SK-N-SH (cell line): Measurements from ENCODE around the gene STRN3. TPM values are rescaled to one million over a fixed set of nuclear protein-coding genes. Genes with fewer than 3 reads are reported as not detected.

Experiments
- CTCF ChIA-PET: fragments of 300-600, 350-600 bp; formaldehyde crosslinking; extraction: SDS; loops from one replicate; lab custom pipeline; 2021; lab: Yijun Ruan, JAX
- POLR2A ChIA-PET: fragments of 350-600 bp; sonication (Branson Sonifier 250); formaldehyde crosslinking; extraction: SDS; loops from one replicate; lab custom pipeline; 2020; ENCODE audit warnings: antibody characterized with exemption, inconsistent platforms; lab: Yijun Ruan, JAX
- DNase-seq: peaks from one replicate; pipeline ENCODE4 v3.0.0; 2012
- H2AFZ ChIP-seq: fragments of 200-600 bp; sonication (generic); 2 replicates; pipeline ENCODE4 v1.8.1; 2016; ENCODE audit warnings: antibody characterized with exemption, mild to moderate bottlenecking, low read depth
- H3F3A ChIP-seq: fragments of 200-600 bp; sonication (generic); replicated peaks from 2 replicates; pipeline ENCODE3; 2016; ENCODE audit warnings: antibody characterized with exemption, mild to moderate bottlenecking; ENCODE audit not compliant: insufficient read depth
- H3K27ac ChIP-seq, 2 experiments: fragments of 200-500 bp in 1 of 2; fragments of 200-600 bp in 1 of 2; sonication (Bioruptor generic) in 1 of 2; sonication (generic), shearing (Covaris generic) in 1 of 2; 2 replicates each; pipeline versions ENCODE4 v1.5.1 to v1.6.1; 2014 to 2016; ENCODE audit warnings: low read depth in 2 of 2, inconsistent platforms in 1 of 2, low read length in 1 of 2, mild to moderate bottlenecking in 1 of 2, mixed read lengths in 1 of 2
- H3K27me3 ChIP-seq: fragments of 200-600 bp; sonication (generic), shearing (Covaris generic); 2 replicates; pipeline ENCODE4 v1.6.1; 2016; ENCODE audit warnings: mixed run types; ENCODE audit not compliant: insufficient read depth
- H3K36me3 ChIP-seq, 2 experiments: fragments of 200-500 bp in 1 of 2; fragments of 200-600 bp in 1 of 2; sonication (Bioruptor generic) in 1 of 2; sonication (generic) in 1 of 2; replicated peaks in 1 of 2; 2 replicates each; pipeline versions ENCODE3 to v1.5.1; 2014 to 2016; ENCODE audit warnings: low read length in 1 of 2, mild to moderate bottlenecking in 1 of 2; ENCODE audit not compliant: insufficient read depth in 2 of 2, control insufficient read depth in 1 of 2
- H3K4me1 ChIP-seq, 2 experiments: fragments of 200-500 bp in 1 of 2; fragments of 200-600 bp in 1 of 2; sonication (Bioruptor generic) in 1 of 2; sonication (generic), shearing (Covaris generic) in 1 of 2; 2 replicates each; pipeline versions ENCODE4 v1.5.1 to v1.6.1; 2014 to 2016; ENCODE audit warnings: low read depth in 1 of 2, low read length in 1 of 2, mixed run types in 1 of 2; ENCODE audit not compliant: insufficient read depth in 2 of 2, control insufficient read depth in 1 of 2
- H3K4me2 ChIP-seq: fragments of 200-600 bp; sonication (generic), shearing (Covaris generic); 2 replicates; pipeline ENCODE4 v1.6.1; 2017; ENCODE audit warnings: mixed run types
- H3K4me3 ChIP-seq, 2 experiments: fragments of 200-500 bp in 1 of 2; fragments of 200-600 bp in 1 of 2; sonication (Bioruptor generic) in 1 of 2; sonication (generic), shearing (Covaris generic) in 1 of 2; 2 replicates each; pipeline versions ENCODE4 v1.5.1 to v1.8.1; 2014 to 2016; ENCODE audit warnings: low read depth in 2 of 2, inconsistent platforms in 1 of 2, low read length in 1 of 2, mild to moderate bottlenecking in 1 of 2, mixed read lengths in 1 of 2, moderate library complexity in 1 of 2
- H3K79me2 ChIP-seq: fragments of 200-600 bp; sonication (generic); 2 replicates; pipeline ENCODE4 v1.8.1; 2017; ENCODE audit warnings: mild to moderate bottlenecking; ENCODE audit not compliant: insufficient read depth
- H3K9ac ChIP-seq: fragments of 200-600 bp; sonication (generic); 2 replicates; pipeline ENCODE4 v1.6.1; 2017; ENCODE audit warnings: mixed run types
- H3K9me2 ChIP-seq: fragments of 200-600 bp; sonication (generic); 2 replicates; pipeline ENCODE4 v1.6.1; 2017; ENCODE audit warnings: mixed run types
- H3K9me3 ChIP-seq: fragments of 200-600 bp; sonication (generic); 2 replicates; pipeline ENCODE4 v1.6.1; 2017; ENCODE audit warnings: mixed run types, mild to moderate bottlenecking, moderate library complexity
- H4K20me1 ChIP-seq: fragments of 200-600 bp; sonication (generic); 2 replicates; pipeline ENCODE4 v1.6.1; 2017; ENCODE audit warnings: mild to moderate bottlenecking, mixed run types; ENCODE audit not compliant: insufficient read depth
- EZH2phosphoT487 ChIP-seq: fragments of 200-600 bp; sonication (generic); IDR thresholded peaks from 2 replicates; pipeline ENCODE4 v1.6.1; 2017; ENCODE audit warnings: low read depth, mixed run types, mild to moderate bottlenecking, antibody characterized with exemption, moderate library complexity, borderline replicate concordance
- FOSL2 ChIP-seq: IDR thresholded peaks from 2 replicates; pipeline ENCODE4 v1.4.0; 2012; ENCODE audit warnings: low read depth, mild to moderate bottlenecking, moderate library complexity, borderline replicate concordance
- FOXJ3 ChIP-seq: sonication (generic); formaldehyde crosslinking; IDR thresholded peaks from 2 replicates; pipeline ENCODE4 v1.5.1; 2020; ENCODE audit warnings: mild to moderate bottlenecking, missing genetic modification reagents
- FOXM1 ChIP-seq: IDR thresholded peaks from 2 replicates; pipeline ENCODE4 v1.4.0; 2012; ENCODE audit warnings: low read depth, mild to moderate bottlenecking
- JUND ChIP-seq: IDR thresholded peaks from 2 replicates; pipeline ENCODE4 v1.4.0; 2012
- NRF1 ChIP-seq: IDR thresholded peaks from 2 replicates; pipeline ENCODE4 v1.6.1; 2012; ENCODE audit warnings: low read depth, mild to moderate bottlenecking, low read length
- POLR2AphosphoS5 ChIP-seq: IDR thresholded peaks from 2 replicates; pipeline ENCODE4 v1.6.1; 2012; ENCODE audit warnings: low read depth, low read length
- RXRA ChIP-seq: IDR thresholded peaks from 2 replicates; pipeline ENCODE4 v1.4.0; 2012; ENCODE audit warnings: low read depth, mild to moderate bottlenecking, borderline replicate concordance
- SIN3A ChIP-seq: IDR thresholded peaks from 2 replicates; pipeline ENCODE4 v1.6.1; 2012; ENCODE audit warnings: low read depth, mild to moderate bottlenecking, low read length, moderate library complexity, borderline replicate concordance
- TEAD4 ChIP-seq: IDR thresholded peaks from 2 replicates; pipeline ENCODE4 v1.4.0; 2012; ENCODE audit warnings: mild to moderate bottlenecking, borderline replicate concordance; ENCODE audit not compliant: insufficient read depth
- YY1 ChIP-seq: IDR thresholded peaks from 2 replicates; pipeline ENCODE4 v1.4.0; 2012; ENCODE audit warnings: low read depth, mild to moderate bottlenecking
- WGBS: methylation state at CpG from one replicate; pipeline ENCODE4 v1.1.6; 2017; ENCODE audit warnings: low lambda C conversion rate; 5-methylcytosine and 5-hydroxymethylcytosine counted together
- polyA plus RNA-seq, 3 experiments: library from polyadenylated mRNA; depleted of rRNA; stranded (reverse); fragments of >200 nt; gene quantifications; 2 replicates each; pipeline ENCODE4 v1.2.3, GENCODE V29; 2012
- TF ChIP-seq, protein P1 (sequence below): IDR thresholded peaks from 2 replicates; pipeline ENCODE4; 2012
- TF ChIP-seq, protein P2 (sequence below): IDR thresholded peaks from 2 replicates; pipeline ENCODE4 v1.4.0; 2012; ENCODE audit warnings: low read depth, borderline replicate concordance
- TF ChIP-seq, protein P3 (sequence below): fragments of 200-600 bp; sonication (generic); IDR thresholded peaks from 2 replicates; pipeline ENCODE4 v1.6.1; 2017; ENCODE audit warnings: antibody characterized with exemption, mild to moderate bottlenecking, moderate library complexity

The STRN3 gene
- polyA plus RNA-seq, 1 of the 3 experiments (the other 2 are of a cell fraction): 7.2 TPM

DNA sequence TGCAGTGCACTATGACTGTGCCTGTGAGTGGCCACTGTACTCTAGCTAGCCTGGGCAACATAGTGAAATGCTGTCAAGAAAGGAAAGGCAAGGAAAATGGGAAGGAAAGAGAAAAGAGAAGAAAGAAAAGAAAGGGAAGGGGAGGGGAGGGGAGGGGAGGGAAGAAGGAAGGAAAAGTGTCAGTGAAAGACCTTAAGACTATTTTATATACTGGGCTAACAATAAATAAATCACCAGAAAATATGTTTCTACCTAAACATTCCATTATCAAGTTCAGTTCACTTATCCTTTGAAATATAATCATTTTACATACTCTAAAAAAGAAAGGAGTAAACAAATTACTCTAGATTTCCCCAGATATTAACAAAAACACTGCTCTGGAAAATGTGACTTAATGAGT lies 129.7 kb downstream of the STRN3 start:
- H3K9me3 ChIP-seq: no peaks in the 10 kb centered on the region
- no peaks in the 10 kb centered on the region; a peak in 1 of 4 replicates for H3K4me1 ChIP-seq
- no peak overlapping the region for H3K27ac ChIP-seq
- H3K4me3 ChIP-seq: no peak overlapping the region
- DNase-seq: no peak
- H4K20me1 ChIP-seq: no peaks in the 10 kb centered on the region
- CTCF ChIA-PET: no interaction called here
- H3K36me3 ChIP-seq: peaks cover 36 to 50% of the 10 kb centered on the region in 2 experiments
- H3K9ac ChIP-seq: no peak overlapping the region
- no peaks in the 10 kb centered on the region; the same call in 1 of the 2 replicates for H3K79me2 ChIP-seq
- H3F3A ChIP-seq: peaks cover 7% of the 10 kb centered on the region
- POLR2A ChIA-PET: no interaction called here
- no peak for TF ChIP-seq RXRA
- TF ChIP-seq FOXM1: no peak
- TF ChIP-seq, protein P1, sequence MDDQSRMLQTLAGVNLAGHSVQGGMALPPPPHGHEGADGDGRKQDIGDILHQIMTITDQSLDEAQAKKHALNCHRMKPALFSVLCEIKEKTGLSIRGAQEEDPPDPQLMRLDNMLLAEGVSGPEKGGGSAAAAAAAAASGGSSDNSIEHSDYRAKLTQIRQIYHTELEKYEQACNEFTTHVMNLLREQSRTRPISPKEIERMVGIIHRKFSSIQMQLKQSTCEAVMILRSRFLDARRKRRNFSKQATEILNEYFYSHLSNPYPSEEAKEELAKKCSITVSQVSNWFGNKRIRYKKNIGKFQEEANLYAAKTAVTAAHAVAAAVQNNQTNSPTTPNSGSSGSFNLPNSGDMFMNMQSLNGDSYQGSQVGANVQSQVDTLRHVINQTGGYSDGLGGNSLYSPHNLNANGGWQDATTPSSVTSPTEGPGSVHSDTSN: no peak
- TF ChIP-seq SIN3A: no peak
- TF ChIP-seq, protein P2, sequence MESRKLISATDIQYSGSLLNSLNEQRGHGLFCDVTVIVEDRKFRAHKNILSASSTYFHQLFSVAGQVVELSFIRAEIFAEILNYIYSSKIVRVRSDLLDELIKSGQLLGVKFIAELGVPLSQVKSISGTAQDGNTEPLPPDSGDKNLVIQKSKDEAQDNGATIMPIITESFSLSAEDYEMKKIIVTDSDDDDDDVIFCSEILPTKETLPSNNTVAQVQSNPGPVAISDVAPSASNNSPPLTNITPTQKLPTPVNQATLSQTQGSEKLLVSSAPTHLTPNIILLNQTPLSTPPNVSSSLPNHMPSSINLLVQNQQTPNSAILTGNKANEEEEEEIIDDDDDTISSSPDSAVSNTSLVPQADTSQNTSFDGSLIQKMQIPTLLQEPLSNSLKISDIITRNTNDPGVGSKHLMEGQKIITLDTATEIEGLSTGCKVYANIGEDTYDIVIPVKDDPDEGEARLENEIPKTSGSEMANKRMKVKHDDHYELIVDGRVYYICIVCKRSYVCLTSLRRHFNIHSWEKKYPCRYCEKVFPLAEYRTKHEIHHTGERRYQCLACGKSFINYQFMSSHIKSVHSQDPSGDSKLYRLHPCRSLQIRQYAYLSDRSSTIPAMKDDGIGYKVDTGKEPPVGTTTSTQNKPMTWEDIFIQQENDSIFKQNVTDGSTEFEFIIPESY: no peak
- TF ChIP-seq TEAD4: no peak
- no peak for TF ChIP-seq FOSL2
- no peak for TF ChIP-seq NRF1
- H3K9me2 ChIP-seq: no peaks in the 10 kb centered on the region
- no peak overlapping the region for H2AFZ ChIP-seq
- H3K27me3 ChIP-seq: no peaks in the 10 kb centered on the region
- no peak overlapping the region for H3K4me2 ChIP-seq

DNA sequence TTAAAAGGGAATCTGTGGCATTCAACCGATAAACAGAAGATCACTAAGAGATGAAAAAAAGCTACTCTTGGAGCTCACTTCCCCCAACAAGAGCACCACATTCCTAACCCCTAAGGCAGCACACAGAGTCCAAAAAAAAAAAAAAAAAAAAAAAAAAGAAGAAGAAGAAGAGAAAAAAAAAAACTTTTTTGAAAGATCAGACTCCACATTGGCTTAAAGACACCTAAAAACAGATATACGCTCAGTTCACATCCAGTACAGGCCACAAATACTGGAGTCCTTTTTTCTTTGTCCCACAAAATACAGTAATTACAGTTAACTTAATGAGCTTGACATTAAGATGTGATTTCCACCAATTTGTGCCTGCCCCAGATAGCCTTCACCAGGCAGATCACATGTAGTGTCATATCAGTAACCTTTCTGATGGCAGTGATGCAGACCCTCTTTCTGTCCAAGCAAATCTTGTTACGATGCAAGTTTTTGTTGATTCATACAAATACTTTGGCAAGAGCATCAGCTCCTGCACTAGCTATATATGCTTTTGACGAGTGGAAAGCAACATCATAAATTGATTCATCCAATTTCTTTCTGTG lies 131.2 kb downstream of the STRN3 start:
- TF ChIP-seq JUND (no peak), SIN3A (no peak), YY1 (no peak), POLR2AphosphoS5 (no peak), EZH2phosphoT487 (no peak), TEAD4 (no peak), FOXJ3 (CRISPR knock-in tag) (no peak)
- TF ChIP-seq, protein P3, sequence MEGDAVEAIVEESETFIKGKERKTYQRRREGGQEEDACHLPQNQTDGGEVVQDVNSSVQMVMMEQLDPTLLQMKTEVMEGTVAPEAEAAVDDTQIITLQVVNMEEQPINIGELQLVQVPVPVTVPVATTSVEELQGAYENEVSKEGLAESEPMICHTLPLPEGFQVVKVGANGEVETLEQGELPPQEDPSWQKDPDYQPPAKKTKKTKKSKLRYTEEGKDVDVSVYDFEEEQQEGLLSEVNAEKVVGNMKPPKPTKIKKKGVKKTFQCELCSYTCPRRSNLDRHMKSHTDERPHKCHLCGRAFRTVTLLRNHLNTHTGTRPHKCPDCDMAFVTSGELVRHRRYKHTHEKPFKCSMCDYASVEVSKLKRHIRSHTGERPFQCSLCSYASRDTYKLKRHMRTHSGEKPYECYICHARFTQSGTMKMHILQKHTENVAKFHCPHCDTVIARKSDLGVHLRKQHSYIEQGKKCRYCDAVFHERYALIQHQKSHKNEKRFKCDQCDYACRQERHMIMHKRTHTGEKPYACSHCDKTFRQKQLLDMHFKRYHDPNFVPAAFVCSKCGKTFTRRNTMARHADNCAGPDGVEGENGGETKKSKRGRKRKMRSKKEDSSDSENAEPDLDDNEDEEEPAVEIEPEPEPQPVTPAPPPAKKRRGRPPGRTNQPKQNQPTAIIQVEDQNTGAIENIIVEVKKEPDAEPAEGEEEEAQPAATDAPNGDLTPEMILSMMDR: no peak
- TF ChIP-seq, protein P2: no peak
- no peak for DNase-seq
- Histone ChIP-seq H3K9ac (no peak overlapping the region), H3K27me3 (no peaks in the 10 kb centered on the region), H3K4me1 (no peaks in the 10 kb centered on the region; a peak in 1 of 4 replicates), H3K27ac (peak overlapping the region in 1 of 2 experiments; percentile 11; a peak in 1 of 4 replicates), H3F3A (peaks cover 7% of the 10 kb centered on the region), H3K9me2 (no peaks in the 10 kb centered on the region), H4K20me1 (no peaks in the 10 kb centered on the region), H3K36me3 (peaks cover 32 to 41% of the 10 kb centered on the region in 2 experiments), H3K9me3 (no peaks in the 10 kb centered on the region), H3K79me2 (no peaks in the 10 kb centered on the region; the same call in 1 of the 2 replicates), H3K4me2 (no peak overlapping the region), H2AFZ (no peak overlapping the region), H3K4me3 (no peak overlapping the region)
- ChIA-PET POLR2A (no interaction called here), CTCF (interaction anchor here (1.4 kb wide), 1 partner anchor 11 kb away, joined by 6 read pairs; no protein-coding TSS in a partner anchor)
- WGBS: 86% methylated on average over 4 of the region's 4 CpGs
